Endothelial cell (in vitro differentiated cells): ENCODE data around the gene ADAMTSL2. TPM values are rescaled to one million over a fixed set of nuclear protein-coding genes. Genes with fewer than 3 reads are reported as not detected.

Experiments used
- DNase-seq: peaks from one replicate; pipeline ENCODE4 v3.0.0; 2021; ENCODE audit warnings: low spot score
- H3K27ac Mint-ChIP-seq: one replicate; pipeline ENCODE4 v1.8.0; 2021; ENCODE audit warnings: mixed read lengths, inconsistent platforms; ENCODE audit not compliant: unreplicated experiment
- H3K27me3 Mint-ChIP-seq: one replicate; pipeline ENCODE4 v1.8.0; 2021; ENCODE audit warnings: mild to moderate bottlenecking, moderate library complexity, mixed read lengths, inconsistent platforms; ENCODE audit not compliant: unreplicated experiment
- H3K36me3 Mint-ChIP-seq: one replicate; pipeline ENCODE4 v1.8.0; 2021; ENCODE audit warnings: mild to moderate bottlenecking, low read depth, mixed read lengths, inconsistent platforms; ENCODE audit not compliant: unreplicated experiment
- H3K4me1 Mint-ChIP-seq: one replicate; pipeline ENCODE4 v1.8.0; 2021; ENCODE audit warnings: mild to moderate bottlenecking, mixed read lengths, inconsistent platforms; ENCODE audit not compliant: unreplicated experiment
- H3K4me3 Mint-ChIP-seq: one replicate; pipeline ENCODE4 v1.8.0; 2021; ENCODE audit warnings: mild to moderate bottlenecking, mixed read lengths, inconsistent platforms; ENCODE audit not compliant: unreplicated experiment
- H3K9me3 Mint-ChIP-seq: one replicate; pipeline ENCODE4 v1.8.0; 2021; ENCODE audit warnings: mixed read lengths, inconsistent platforms; ENCODE audit not compliant: unreplicated experiment
- CTCF ChIP-seq: fragments of 200-600 bp; sonication (generic); IDR thresholded peaks from one replicate; pipeline ENCODE4 v1.5.0; 2021; ENCODE audit warnings: antibody characterized with exemption; ENCODE audit not compliant: unreplicated experiment
- total RNA-seq: library from RNA; stranded (reverse); fragmentation: NEBNext Ultra II Directional; extraction: Animal tissue kit (Norgen Biotek cat#: 25700); gene quantifications from one replicate; pipeline ENCODE4 v1.2.1, GENCODE V29; 2021; ENCODE audit not compliant: unreplicated experiment

ADAMTSL2 gene
- total RNA-seq, 1 donor from 2014 or later: 5.9 TPM

GRCh38 chr9:133515240-133515610 is 19.3 kb upstream of the ADAMTSL2 start:
- TF ChIP-seq CTCF: no peak
- H3K27me3 Mint-ChIP-seq: peaks cover under 1% of the 10 kb centered on the region

GRCh38 chr9:133515615-133516255 is 18.8 kb upstream of the ADAMTSL2 start:
- H3K27ac Mint-ChIP-seq: no peak overlapping the region
- no peak for TF ChIP-seq CTCF

More at GRCh38 chr9:133515240-133515610, 19.3 kb upstream of the ADAMTSL2 start:
- no peaks in the 10 kb centered on the region for H3K4me1 Mint-ChIP-seq
- no peak overlapping the region for H3K27ac Mint-ChIP-seq
- no peak for DNase-seq
- no peaks in the 10 kb centered on the region for H3K9me3 Mint-ChIP-seq
- H3K36me3 Mint-ChIP-seq: no peaks in the 10 kb centered on the region
- no peak overlapping the region for H3K4me3 Mint-ChIP-seq

GRCh38 chr9:133516256-133516960 is 18.1 kb upstream of the ADAMTSL2 start:
- H3K4me1 Mint-ChIP-seq: no peaks in the 10 kb centered on the region
- H3K27me3 Mint-ChIP-seq: no peaks in the 10 kb centered on the region
- no peak for TF ChIP-seq CTCF
- H3K27ac Mint-ChIP-seq: no peak overlapping the region
- H3K9me3 Mint-ChIP-seq: no peaks in the 10 kb centered on the region
- no peak overlapping the region for H3K4me3 Mint-ChIP-seq
- DNase-seq: no peak
- no peaks in the 10 kb centered on the region for H3K36me3 Mint-ChIP-seq

More at GRCh38 chr9:133515615-133516255, 18.8 kb upstream of the ADAMTSL2 start:
- no peaks in the 10 kb centered on the region for H3K36me3 Mint-ChIP-seq
- no peak for DNase-seq
- H3K27me3 Mint-ChIP-seq: no peaks in the 10 kb centered on the region
- no peaks in the 10 kb centered on the region for H3K4me1 Mint-ChIP-seq
- H3K9me3 Mint-ChIP-seq: no peaks in the 10 kb centered on the region
- H3K4me3 Mint-ChIP-seq: no peak overlapping the region

GRCh38 chr9:133516961-133517350 is 17.5 kb upstream of the ADAMTSL2 start:
- TF ChIP-seq CTCF: no peak
- H3K4me3 Mint-ChIP-seq: no peak overlapping the region
- H3K4me1 Mint-ChIP-seq: no peaks in the 10 kb centered on the region
- no peaks in the 10 kb centered on the region for H3K36me3 Mint-ChIP-seq
- no peaks in the 10 kb centered on the region for H3K9me3 Mint-ChIP-seq
- no peak for DNase-seq
- no peaks in the 10 kb centered on the region for H3K27me3 Mint-ChIP-seq
- H3K27ac Mint-ChIP-seq: no peak overlapping the region

- no peak for DNase-seq
- Mint-ChIP-seq H3K4me3 (no peak overlapping the region), H3K27ac (no peak overlapping the region), H3K36me3 (no peaks in the 10 kb centered on the region), H3K9me3 (no peaks in the 10 kb centered on the region), H3K27me3 (no peaks in the 10 kb centered on the region), H3K4me1 (no peaks in the 10 kb centered on the region)
- TF ChIP-seq CTCF: no peak
Observed at GRCh38 chr9:133517711-133518110, 16.8 kb upstream of the ADAMTSL2 start.
